GM18508 (cell line): ENCODE data around the gene GPR162.

Source experiments
- ATAC-seq: cut with Tn5 transposase; IDR thresholded peaks from one replicate; pipeline ENCODE4 v1.9.1; 2021; ENCODE audit warnings: moderate number of reproducible peaks; ENCODE audit not compliant: insufficient read depth, unreplicated experiment

Gene GPR162

DNA sequence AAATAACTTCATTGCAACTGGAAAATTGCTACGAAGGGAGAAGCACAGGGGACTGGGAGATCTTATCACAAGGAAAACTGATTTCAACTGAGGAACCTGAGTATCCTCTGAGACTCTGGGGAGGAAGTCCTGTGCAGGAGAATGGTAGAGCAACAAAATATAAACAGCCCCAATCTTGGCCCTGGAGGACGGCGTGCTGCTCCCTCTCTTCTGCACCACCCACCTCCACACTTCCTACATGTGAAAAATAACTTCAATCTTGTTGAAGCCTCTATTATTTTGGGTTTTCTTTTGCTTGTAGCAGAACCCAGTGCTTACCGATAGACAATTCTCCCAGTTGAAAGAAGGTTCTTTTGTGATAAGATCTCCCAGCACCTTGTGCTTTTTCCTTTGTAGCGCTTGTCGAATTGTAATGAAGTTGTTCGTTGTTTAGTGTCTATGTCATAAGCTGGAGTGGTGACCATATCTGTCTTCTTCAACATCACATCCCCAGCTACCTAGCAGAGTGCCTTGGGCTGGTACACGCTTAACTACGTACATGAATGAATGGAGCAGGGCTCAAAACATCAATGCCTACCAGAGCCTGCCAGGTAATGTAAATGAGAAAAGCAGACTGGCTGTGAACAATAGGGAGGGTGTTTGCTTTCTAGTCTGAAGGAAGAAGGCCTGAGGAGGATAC, 35.1 kb upstream of the GPR162 start:
- ATAC-seq, result no peak

DNA sequence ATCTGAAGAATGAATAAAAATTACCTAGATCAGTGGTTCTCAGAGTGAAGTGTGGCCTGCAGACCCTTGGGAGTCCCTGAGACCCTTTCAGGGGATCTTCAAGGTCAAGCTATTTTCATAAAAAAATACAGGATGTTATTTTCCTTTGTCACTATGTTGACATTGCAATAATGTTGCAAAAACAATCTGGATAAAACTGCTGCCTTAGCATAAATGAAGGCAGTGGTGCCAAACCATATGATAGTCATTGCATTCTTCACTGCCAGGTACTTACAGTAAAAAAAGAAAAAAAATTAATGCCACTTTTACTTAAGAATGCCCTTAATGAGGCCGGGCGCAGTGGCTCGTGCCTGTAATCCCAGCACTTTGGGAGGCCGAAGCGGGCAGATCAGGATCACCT, 34.3 kb upstream of the GPR162 start:
- no peak for ATAC-seq

DNA sequence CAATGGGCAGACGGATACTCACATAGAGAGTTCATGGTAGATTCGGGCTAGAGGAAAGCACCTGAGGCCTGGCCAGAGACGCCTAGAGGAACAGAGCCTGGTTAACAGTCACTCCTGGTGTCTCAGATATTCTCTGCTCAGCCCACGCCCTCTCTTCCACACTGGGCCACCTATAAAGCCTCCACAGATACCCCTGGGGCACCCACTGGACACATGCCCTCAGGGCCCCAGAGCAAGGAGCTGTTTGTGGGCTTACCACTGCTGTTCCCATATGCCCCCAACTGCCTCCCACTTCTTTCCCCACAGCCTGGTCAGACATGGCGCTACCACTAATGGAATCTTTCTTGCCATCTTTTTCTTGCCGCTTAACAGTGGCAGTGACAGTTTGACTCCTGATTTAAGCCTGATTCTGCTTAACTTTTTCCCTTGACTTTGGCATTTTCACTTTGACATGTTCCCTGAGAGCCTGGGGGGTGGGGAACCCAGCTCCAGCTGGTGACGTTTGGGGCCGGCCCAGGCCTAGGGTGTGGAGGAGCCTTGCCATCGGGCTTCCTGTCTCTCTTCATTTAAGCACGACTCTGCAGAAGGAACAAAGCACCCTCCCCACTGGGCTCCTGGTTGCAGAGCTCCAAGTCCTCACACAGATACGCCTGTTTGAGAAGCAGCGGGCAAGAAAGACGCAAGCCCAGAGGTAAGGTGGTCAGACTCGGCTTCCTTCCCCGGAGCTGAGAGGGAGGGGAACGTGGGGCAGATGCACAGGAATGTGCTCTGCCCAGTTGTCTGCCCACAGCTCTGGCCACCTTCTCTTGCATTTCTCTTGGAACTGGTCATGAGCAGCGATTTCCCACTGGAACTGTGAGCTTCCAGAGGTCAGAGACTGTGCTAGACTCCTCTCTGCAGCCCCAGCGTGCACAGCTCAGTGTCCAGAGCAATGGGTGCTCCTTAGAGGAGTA, 32.4 kb upstream of the GPR162 start, which contains the start of gene CD4:
CD4 (plus strand) TSS at position 557 of the 953 bp plus-strand sequence. CDS start 10,611 bp downstream, outside the sequence.
- no peak for ATAC-seq

DNA sequence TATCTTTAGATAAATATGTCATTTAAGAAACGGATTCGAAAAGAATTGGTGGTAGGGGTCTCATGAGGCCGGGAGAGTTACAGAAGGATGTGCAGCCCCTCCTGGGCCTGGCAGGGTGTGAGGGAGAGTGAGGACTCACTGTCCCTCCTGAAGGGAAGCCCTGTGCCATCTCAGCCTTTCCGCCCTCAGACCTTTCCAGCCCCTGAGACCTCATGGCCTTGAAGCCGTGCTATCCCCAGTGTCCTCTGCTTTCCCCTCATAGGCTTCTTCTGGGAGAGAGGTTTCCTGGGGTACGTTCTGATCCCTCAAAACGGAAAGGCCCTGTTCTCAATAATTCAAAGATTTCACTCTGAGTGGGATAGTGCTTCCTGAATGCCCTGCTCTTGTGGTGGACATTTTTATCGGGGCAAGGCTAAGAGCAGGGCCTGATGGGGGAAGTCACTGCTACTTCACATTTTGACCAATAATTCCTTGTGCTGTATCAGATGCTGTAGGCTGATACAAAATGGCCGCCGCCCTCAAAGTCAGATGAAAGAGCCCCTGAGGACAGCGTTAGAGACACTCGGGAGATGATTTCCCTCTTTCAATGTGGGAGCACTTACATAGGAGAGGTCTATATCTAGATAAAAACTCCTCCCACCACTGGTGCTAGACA, 31.0 kb upstream of the GPR162 start:
- no peak for ATAC-seq

DNA sequence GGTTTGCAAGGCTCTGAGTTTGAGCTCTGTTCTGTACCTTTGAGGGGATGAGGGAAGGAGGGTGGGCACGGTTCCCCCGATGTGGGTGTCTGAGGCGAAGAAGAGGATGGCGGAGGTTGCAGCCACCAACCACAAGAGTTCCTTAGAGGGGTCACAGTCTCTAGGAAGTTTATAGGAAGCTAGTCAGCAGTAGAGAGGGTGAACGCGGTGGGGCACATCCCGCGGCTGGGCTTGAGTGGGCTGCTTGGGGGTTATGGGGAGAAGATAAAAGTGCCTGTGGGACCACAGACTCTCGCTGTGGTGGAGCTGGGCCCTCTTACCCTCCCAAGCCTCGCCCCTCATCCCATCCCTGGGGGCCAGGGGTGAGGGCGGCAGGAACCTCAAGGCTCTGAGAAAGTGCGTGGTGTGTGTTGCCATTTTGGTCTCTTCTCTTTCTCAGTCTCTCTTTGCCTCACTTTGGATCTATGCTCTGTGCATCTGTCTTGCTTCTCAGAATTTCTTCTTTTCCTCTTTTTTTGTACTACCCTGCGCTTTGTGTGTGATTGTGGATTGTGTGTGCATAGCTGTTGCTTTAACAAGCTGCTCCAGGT, 29.6 kb upstream of the GPR162 start:
- ATAC-seq, result no peak

DNA sequence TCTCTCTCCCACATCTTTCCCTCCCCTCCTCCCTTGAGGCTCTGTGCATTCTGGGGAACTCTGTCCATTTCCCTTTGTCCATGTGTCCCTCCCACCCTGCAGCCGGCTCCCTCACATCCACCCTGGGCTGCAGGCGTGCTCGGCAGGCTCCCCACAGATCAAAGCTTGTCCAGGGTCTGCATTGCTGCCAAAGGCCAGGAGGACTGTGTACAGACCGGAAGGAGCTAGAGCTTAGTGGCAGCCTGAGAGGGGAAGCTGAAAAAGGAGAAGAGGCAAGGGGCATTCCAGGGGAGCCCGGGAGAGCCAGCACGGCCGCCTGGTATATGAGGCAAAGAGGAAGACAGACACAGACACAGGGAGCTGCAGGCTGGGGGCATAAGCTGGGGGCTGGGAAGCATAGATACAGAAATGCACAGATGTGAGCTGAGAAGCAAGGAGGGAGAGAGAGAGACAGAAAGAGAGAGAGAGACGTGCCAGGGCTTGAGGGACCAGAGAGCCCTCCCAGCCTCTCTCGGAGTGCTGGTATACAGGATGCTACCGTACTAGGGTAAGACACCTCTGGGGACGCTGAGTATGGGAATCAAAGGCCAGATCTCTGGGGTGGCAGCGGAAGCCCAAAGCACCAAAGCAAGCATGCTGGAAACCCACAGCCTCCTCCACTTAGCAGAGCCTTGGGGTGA, 29.0 kb upstream of the GPR162 start:
- ATAC-seq, result no peak

DNA sequence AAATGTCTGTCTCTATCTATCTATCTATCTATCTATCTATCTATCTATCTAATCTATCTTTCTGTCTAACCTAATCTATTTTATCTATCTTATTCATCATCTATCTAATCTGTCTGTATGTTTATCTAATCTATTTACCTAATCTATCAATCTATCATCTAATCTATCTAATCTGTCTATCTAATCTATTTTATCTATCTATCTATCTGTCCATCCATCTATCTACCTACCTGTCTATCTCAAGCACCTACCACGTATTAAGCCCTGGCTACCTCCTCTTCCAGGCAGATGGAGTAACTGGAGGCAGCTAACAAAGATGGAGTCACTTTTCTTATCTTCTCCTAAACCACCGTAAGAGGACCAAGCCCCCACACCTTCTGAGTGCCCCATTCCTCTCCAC, 26.5 kb upstream of the GPR162 start:
- no peak for ATAC-seq

DNA sequence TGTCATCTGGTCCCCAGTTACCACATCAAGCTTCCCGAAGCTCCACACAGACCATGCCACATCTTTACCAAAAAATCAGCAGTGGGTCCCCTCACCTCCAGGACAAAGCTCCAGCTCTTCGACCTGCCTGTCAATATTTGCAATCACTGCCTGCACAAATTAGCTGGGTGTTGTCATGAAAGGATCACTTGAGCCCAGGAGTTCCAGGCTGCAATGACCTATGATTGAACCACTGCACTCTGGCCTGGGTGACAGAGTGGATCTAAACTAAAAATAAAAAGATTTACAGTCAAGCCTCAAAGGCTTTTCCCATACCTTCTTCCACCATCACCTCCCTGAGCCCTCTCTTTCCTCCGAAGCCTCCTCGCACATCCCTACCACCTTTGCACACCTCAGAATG, 25.0 kb upstream of the GPR162 start:
- ATAC-seq, result no peak

DNA sequence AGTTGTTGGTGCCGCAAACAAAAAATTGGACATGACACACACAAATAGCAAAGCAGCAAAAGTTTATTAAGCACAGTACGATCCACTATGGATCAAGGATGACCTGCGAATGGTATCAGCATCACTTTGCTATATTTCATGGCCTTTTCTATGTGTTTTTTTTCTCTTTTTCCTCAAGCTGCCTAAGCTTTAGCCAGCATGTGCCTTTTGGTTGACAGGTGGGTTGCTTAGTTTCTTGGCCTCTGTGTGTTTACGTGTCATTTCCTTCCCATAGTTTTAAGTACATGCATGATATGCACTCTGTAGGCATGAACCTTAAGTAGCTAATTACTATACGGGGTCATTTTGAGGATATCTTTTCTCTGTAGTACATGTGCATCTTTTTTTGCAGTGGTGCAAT, 22.5 kb upstream of the GPR162 start:
- ATAC-seq, result no peak

DNA sequence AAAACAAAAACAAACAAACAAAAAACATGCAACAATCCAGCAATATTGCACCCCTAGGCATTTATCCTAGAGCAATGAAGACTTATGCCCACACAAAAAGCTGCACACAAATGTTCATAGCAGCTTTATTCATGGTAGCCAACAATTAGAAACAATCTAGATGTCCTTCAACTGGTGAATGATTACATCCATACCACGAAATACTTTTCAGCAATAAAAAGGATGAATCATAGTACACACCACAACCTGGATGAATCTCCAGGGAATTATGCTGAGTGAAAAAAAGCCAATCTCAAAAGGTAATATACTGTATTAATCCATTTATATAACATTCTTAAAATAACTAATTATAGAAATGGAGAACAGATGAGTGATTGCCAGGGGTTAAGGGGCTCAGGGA, 14.5 kb upstream of the GPR162 start:
- ATAC-seq, result no peak

DNA sequence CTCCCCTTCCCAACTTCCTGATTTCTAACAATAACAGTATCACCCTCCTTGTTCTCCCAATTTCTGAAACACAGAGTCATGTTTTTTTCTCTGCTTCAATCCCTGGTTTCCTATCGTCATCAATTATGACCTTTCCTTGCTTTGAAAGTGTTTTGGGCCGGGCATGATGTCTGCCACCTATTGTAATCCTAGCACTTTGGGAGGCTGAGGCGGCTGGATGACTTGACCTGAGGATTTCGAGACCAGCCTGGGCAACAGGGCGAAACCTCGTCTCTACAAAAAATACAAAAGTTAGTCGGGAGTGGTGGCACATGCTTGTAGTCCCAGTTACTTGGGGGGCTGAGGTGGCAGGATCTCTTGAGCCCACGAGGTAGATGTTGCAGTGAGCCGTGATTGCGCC, 12.6 kb upstream of the GPR162 start:
- no peak for ATAC-seq

DNA sequence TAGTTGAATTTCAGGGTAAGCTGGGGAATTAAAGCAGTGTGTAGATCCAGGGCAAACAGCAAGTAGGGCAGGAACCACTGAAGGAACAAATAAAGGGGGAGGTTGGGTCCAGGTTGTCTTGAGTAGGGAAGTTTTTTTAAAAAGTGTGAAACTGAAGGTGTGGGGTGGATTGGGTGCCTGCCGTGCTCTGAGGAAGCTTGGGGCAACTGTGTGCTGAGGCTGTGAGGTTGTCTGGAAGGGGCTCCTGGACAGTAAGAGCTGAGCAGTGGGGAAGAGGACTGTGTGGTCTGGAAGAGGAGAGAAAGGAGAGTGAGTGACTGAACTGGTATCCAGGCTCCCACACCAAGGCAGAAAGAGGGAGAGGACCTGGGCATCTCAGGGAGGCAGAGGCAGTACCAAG, 10.9 kb upstream of the GPR162 start:
- ATAC-seq, result no peak

DNA sequence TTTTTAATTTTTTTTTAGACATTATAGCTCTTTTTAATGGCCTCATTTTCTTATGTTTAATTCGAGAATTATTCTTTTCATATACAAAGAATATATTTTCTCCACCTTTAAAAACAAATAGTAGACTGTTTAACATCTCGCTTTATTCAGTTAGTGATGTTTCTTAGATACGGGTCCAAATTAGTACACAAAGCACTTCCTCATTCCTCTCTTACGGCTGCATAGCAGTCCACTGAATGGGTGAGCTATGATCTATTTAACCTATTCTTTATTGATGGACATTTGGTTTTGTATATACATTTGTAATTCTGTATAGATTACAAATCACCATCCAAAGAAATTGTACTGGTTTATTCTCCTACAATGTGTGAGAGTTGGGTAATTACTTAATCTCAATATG, 8.3 kb upstream of the GPR162 start:
- ATAC-seq, result no peak

DNA sequence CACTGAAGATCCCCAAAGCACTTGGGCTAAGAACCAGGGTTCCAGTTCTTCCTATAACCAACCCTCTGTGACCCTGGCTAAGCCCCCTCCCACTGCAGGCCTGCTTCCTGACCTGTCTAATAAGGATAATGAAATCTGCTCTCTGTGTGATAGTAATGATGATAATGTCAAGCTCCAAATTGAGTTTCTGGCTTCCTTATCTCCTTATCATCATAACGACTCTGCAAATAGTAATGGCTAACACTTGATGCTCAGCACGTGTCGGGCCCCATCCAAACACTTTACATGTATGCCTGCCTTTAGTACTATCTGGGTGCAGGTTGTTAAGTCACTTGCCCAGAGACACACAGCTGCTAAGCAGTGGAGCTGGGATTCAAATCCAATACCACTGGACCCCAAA, 5.0 kb upstream of the GPR162 start:
- no peak for ATAC-seq

DNA sequence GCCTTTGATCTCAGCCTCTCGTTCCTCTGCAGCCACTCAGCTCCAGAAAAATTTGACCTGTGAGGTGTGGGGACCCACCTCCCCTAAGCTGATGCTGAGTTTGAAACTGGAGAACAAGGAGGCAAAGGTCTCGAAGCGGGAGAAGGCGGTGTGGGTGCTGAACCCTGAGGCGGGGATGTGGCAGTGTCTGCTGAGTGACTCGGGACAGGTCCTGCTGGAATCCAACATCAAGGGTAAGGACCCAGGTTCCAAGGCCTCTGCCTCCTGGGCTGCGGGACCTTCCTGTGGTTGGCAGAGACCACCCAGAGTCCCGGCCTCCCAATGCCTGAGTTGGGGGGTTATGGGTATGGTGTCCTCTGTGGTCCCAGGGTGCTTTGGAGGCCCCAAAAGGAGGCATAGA, 4.5 kb upstream of the GPR162 start:
- ATAC-seq, result no peak

DNA sequence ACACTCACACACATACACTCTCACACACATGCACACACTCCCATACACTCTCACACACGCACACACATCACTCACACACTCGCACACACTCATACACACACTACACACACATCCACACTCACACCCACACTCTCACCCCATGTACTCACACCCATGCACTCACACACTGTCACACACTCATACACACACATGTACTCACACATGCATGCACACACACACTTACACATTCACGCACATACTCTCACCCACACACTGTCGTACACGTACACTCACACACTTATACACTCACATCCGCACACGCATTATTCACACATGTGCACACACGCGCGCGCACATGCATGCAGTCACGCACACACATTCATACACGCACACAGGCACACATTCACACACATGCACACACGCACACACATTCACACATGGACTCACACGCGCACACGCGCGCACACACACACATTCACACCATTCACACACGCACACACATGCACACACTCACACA, 3.9 kb upstream of the GPR162 start:
- ATAC-seq, result no peak

DNA sequence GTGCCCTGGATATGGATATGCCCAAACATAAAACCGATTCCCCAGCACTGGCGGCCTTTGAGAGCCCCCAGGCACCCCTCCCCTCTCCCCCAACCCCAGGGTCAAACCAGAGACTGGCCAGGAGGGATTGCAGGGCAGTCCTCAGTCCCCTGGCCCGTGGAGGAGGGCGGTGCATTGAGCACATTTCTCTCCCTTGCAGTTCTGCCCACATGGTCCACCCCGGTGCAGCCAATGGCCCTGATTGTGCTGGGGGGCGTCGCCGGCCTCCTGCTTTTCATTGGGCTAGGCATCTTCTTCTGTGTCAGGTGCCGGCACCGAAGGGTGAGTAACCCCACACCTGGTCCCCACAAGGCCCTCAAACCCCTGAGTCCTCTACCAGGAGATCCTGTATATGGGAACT, 3.4 kb upstream of the GPR162 start:
- ATAC-seq, result no peak

DNA sequence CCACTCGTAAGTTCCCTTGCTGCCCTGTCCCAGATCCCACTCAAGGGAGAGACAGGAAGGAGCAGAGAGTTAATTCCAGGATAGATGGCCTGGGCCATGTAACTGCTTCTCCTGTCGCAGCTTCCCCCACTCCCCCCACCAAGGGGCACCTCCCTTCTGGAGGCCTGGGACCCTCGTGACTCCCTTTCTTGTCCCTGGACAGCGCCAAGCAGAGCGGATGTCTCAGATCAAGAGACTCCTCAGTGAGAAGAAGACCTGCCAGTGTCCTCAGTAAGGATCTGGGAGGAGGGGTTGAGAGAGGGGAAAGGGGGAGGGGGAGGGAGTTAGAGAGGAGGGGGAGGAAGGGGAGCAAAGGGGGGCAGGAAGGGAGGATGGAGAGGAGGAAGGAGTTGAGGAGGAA, 3.0 kb upstream of the GPR162 start:
- no peak for ATAC-seq

DNA sequence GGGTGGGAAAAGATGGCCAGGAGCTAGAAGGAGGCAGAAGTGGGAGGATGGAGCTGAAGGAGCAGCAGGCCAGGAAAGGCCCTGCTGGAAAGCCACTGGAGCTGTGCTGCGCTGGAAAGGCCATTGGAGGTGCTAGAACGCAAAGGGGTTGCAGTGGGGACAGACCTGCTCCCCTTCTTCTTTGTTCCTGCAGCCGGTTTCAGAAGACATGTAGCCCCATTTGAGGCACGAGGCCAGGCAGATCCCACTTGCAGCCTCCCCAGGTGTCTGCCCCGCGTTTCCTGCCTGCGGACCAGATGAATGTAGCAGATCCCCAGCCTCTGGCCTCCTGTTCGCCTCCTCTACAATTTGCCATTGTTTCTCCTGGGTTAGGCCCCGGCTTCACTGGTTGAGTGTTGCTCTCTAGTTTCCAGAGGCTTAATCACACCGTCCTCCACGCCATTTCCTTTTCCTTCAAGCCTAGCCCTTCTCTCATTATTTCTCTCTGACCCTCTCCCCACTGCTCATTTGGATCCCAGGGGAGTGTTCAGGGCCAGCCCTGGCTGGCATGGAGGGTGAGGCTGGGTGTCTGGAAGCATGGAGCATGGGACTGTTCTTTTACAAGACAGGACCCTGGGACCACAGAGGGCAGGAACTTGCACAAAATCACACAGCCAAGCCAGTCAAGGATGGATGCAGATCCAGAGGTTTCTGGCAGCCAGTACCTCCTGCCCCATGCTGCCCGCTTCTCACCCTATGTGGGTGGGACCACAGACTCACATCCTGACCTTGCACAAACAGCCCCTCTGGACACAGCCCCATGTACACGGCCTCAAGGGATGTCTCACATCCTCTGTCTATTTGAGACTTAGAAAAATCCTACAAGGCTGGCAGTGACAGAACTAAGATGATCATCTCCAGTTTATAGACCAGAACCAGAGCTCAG, 2.3 kb upstream of the GPR162 start:
- ATAC-seq, result no peak
